NCI-H446 (cell line): ENCODE results near the gene P2RY2.

ENCODE experiments used
- DNase-seq, 2 experiments: peaks; one replicate each; lab custom pipeline; 2025; lab: John Stamatoyannopoulos, UW

The P2RY2 gene

GRCh38 chr11:73205661-73206343, 12.3 kb upstream of the P2RY2 start:
- no peak for DNase-seq

GRCh38 chr11:73206801-73207200, 11.3 kb upstream of the P2RY2 start:
- DNase-seq: no peak

GRCh38 chr11:73209892-73210291, 8.2 kb upstream of the P2RY2 start:
- no peak for DNase-seq

GRCh38 chr11:73210916-73211667, 7.0 kb upstream of the P2RY2 start:
- no peak for DNase-seq

- DNase-seq: no peak
Observed at GRCh38 chr11:73213196-73214143, 4.6 kb upstream of the P2RY2 start.

- DNase-seq: no peak
Observed at GRCh38 chr11:73215191-73216134, 2.6 kb upstream of the P2RY2 start.

- DNase-seq: no peak
Observed at GRCh38 chr11:73216465-73216864, 1.6 kb upstream of the P2RY2 start.

DNA sequence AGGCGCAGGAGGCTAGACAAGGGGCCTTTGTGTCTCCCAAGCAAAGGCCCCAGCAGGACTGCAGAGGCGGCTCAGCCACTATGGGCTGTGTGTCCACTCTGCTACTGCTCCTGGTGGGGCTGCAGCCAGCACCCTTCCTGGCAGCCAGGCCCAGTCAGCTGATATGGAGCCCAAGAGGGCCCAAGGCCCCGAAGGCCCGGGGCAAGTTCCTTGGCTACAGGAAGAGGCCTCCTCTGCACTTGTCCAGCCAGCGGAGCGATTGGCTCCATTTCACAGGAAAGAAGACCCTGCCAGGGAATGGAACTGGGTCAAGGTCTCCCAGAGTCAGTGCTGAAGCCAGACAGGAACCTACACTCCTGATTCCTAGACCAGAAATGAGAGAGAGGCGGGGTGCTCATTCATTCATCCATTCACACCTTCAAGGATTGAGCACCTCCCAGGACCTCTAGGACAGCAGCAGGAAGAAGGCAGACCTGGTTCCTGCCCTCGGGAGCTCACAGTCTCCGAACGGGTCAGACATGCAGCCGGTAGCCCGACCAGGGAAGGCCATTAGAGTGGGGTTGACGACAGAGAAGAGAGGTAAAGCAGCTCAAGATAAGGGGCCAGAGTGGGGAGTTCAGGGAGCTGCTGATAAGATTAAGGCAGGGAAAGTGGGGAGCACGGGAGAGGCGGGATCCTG, 811 bp upstream of the P2RY2 start:
- DNase-seq: no peak

DNA sequence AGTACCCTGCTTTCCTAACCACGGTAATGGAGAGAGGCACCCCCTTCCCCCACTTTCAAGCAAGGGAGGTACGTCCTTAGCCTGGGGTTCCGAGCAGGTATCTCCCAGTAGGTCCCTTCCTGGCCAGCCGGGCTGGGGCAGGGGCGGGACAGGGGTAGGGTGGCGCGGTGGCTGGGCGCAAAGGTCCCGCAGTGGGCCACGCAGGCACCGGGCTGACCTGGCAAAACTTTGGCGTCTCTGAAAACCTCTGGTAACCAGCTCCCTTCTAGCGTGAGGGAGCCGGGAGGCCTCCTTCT, 323 bp upstream of the P2RY2 start:
- DNase-seq: no peak

- no peak for DNase-seq
Observed at GRCh38 chr11:73218830-73219215, 742 bp downstream of the P2RY2 start.

DNA sequence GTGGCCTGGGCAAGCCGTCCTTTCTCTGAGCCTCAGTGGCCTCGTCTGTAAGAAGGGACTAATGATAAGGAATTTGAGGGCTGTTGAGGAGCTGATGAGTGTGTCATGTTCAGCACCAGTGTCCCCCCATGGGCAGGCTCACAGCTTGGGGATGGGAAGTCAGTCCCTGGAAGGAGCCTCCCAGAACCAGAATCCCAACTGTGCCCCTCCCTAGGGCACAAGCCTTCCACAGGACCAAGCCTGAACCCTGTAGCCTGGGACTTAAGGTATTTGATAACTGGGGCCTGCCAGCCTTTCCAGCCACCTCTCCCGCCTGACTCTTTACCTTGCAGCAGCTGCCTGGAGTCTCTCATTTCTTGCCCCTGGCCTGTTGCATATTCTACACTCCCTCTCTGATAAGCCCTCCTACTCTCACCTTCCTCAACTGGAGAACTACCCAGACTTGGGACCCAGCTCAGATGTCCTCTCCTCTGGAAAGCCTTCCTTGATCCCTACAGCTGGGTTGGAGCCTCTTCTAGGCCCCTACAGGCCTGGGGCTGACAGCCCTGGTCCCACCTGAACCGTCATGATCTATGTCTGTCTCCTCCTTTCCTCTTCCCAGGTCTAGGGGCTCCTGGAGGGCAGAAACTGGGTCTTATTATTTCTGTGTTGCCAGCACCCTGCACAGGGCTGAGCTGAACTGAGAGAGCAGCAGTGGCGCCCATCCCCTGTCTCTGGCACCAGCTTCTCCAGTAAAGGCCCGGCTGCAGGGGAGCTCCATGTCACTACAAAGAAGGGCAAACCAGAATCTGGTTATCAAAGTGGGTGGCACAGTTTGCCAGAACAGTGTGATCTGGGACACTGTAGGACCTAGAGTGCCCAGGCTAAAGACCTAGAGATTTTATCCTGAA, 1.6 kb downstream of the P2RY2 start:
- no peak for DNase-seq

- no peak for DNase-seq
Observed at GRCh38 chr11:73221451-73221850, 3.4 kb downstream of the P2RY2 start.

- no peak for DNase-seq
Observed at GRCh38 chr11:73221996-73222395, 3.9 kb downstream of the P2RY2 start.

DNA sequence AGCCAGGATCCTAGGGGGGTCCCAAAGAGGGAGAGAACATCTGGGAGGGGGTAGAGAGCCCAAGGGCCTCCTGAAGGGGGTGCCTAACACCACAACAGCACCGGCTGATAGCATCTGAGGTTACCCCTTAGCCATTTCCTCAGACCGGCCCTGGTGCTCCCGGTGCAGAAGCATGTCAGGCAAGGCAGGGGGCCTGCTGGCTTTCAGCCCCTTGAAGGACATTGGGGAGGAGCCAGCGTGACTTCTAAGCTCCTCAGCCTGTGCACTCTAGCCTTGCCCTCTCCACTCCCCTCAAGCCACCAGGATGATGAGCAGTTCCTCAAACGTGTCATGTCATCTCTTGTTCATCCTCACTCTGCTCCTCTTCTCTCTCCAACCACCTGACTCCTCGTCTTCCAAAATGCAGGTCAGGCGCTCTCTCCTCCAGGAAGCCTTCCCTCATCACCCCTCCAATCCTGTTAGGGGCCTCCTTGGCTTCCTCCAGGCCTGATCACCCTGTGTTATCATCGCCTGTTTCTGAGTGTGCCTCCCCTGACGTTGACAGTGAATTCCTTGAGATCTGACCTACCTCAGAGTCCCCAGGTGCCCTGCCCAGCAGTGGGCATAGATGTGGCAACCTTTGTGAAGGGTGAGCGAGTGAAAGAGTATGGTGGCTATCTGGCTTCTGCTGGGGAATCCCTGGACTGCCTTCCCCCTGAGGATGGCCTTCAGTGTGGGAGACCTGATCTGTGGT, 6.1 kb downstream of the P2RY2 start:
- no peak for DNase-seq

GRCh38 chr11:73225001-73225686, 7.1 kb downstream of the P2RY2 start:
- no peak for DNase-seq

- no peak for DNase-seq
Observed at GRCh38 chr11:73225851-73226250, 7.8 kb downstream of the P2RY2 start.

GRCh38 chr11:73226297-73227006, 8.4 kb downstream of the P2RY2 start:
- no peak for DNase-seq

DNA sequence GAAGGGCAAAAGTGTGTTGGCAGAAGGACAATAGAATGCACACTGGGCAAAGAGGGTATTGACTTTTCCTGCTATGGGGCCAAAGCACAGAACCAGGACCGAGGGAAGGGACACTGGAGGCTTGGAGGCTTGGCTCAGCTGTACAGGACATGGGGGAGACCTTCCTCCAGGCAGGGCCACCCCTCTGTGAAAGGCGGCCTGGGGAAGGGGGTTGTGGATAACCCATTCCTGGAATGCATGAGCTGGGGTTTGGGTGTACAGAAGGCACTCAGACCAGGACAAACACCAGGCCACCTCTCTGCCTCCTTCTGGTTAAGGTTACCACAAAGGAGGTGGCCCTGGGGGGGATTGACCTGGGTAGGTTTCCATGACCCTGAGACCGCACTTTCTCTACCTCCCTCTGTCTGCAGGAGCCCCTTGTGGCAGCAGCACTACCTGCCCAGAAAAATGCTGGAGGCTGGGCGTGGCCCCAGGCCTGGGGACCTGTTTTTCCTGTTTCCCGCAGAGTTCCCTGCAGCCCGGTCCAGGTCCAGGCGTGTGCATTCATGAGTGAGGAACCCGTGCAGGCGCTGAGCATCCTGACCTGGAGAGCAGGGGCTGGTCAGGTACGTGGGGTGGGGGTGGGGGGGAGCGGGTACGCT, 9.6 kb downstream of the P2RY2 start:
- DNase-seq: no peak
